HFF-Myc (cell line): ENCODE results near the gene HOXB6.

ENCODE experiments used
- DNase-seq: peaks from one replicate; pipeline ENCODE4 v3.0.0-alpha.2; 2011; ENCODE audit warnings: low read depth; ENCODE audit errors: extremely low read depth
- H3K4me3 ChIP-seq: replicated peaks from 2 replicates; pipeline ENCODE4 v1.5.1; 2011; ENCODE audit warnings: low read depth, mild to moderate bottlenecking, control low read depth, low read length
- CTCF ChIP-seq: IDR thresholded peaks from 2 replicates; pipeline ENCODE4 v1.5.1; 2012; ENCODE audit warnings: mild to moderate bottlenecking, low read depth, low read length, control low read depth; ENCODE audit errors: missing control alignments

Gene HOXB6

GRCh38 chr17:48565925-48566710, 38.7 kb downstream of the HOXB6 start:
- H3K4me3 ChIP-seq = no peak overlapping the region
- DNase-seq = no peak
- TF ChIP-seq CTCF = no peak

GRCh38 chr17:48565022-48565554, 39.7 kb downstream of the HOXB6 start:
- TF ChIP-seq CTCF = no peak
- H3K4me3 ChIP-seq = peak overlapping the region; percentile 41; the same call in 1 of the 2 replicates
- DNase-seq = no peak

GRCh38 chr17:48564188-48565021, 40.4 kb downstream of the HOXB6 start:
- DNase-seq = no peak
- peak overlapping the region; percentile 41 for H3K4me3 ChIP-seq
- no peak for TF ChIP-seq CTCF

- no peak for TF ChIP-seq CTCF
- peak overlapping the region; percentile 41 for H3K4me3 ChIP-seq
Measured at GRCh38 chr17:48563867-48564187, 41.0 kb downstream of the HOXB6 start.

GRCh38 chr17:48563385-48563838, 41.4 kb downstream of the HOXB6 start:
- DNase-seq = no peak
- H3K4me3 ChIP-seq = peak overlapping the region; percentile 41
- TF ChIP-seq CTCF = no peak

More at GRCh38 chr17:48563867-48564187, 41.0 kb downstream of the HOXB6 start:
- DNase-seq = no peak

GRCh38 chr17:48562934-48563333, 41.9 kb downstream of the HOXB6 start:
- no peak for TF ChIP-seq CTCF
- no peak overlapping the region for H3K4me3 ChIP-seq
- no peak for DNase-seq
